HEK293T (cell line): ENCODE data around the gene MMP3.
"Not testable (repeated sequence)": the region's sequence is repeated elsewhere in the genome, so short reads cannot be mapped to it uniquely, and the experiment has no call there.

Source experiments
- BHLHE40 ChIP-seq: fragments of 450-650 bp; IDR thresholded peaks from 2 replicates; pipeline ENCODE4 v1.6.1; 2016; ENCODE audit warnings: mild to moderate bottlenecking, moderate library complexity, borderline replicate concordance
- CTBP1 ChIP-seq: fragments of 450-650 bp; IDR thresholded peaks from 2 replicates; pipeline ENCODE4 v1.6.1; 2016; ENCODE audit warnings: borderline replicate concordance
- FOXM1 ChIP-seq: fragments of 450-650 bp; IDR thresholded peaks from 2 replicates; pipeline ENCODE4 v1.6.1; 2017; ENCODE audit warnings: mild to moderate bottlenecking, borderline replicate concordance
- L3MBTL2 ChIP-seq: fragments of 450-650 bp; conservative IDR thresholded peaks from 2 replicates; pipeline ENCODE4 v1.6.1; 2016; ENCODE audit warnings: mild to moderate bottlenecking
- SUZ12 ChIP-seq: fragments of 450-650 bp; IDR thresholded peaks from 2 replicates; pipeline ENCODE4 v1.6.1; 2016; ENCODE audit warnings: mild to moderate bottlenecking
- TARDBP ChIP-seq: fragments of 450-650 bp; IDR thresholded peaks from 2 replicates; pipeline ENCODE4 v1.6.1; 2016

DNA sequence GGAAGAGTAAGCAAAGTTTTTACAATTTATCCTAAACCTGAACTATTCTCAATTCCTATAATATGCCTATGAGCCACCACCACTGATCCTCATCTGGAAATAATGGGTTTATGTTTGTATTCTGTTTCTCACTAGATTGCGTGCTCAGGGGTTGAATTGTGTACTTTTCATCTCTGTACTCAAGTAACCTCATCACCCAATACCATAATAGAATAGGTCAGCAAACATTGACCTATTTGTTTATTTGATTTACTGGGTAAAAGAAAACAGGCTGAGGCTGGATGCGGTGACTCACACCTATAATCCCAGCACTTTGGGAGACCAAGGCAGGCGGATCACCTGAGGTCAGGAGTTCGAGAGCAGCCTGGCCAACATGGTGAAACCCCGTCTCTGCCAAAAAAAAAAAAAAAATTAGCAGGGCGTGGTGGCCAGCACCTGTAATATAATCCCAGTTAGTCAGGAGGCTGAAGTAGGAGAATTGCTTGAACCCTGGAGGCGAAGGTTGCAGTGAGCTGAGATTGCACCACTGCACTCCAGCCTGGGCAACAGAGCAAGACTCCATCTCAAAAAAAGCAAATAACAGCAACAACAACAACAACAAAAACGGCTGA lies 26.1 kb upstream of the MMP3 start:
- TF ChIP-seq SUZ12, L3MBTL2, TARDBP, BHLHE40, FOXM1, CTBP1: not testable (repeated sequence)
